SKM-1 (cell line): ENCODE measurements around the gene LRP8.

Source experiments
- DNase-seq: peaks from one replicate; lab custom pipeline; 2025; ENCODE audit not compliant: unreplicated experiment; lab: John Stamatoyannopoulos, UW

The LRP8 gene

GRCh38 chr1:53307037-53307436 lies 20.8 kb downstream of the LRP8 start:
- DNase-seq, result no peak

DNA sequence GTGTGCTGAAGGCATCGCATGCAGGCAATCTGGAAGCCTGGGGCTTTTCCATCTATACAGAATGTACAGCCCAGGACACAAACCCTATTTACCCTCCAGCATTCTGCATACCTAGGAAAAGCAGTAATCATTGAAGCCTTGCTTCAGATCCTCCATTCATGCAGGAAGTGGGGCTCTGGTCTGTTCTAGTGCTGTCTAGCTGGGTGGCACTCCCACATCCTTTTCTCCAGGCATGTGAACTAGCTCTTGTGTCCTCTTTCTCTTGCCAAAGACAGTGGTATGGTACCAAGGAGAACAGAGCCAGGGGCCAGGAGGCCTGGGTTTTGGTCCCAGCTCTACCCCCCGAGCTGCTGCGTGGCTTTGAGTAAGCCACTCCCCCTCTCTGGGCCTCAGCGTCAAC lies 21.7 kb downstream of the LRP8 start:
- no peak for DNase-seq

DNA sequence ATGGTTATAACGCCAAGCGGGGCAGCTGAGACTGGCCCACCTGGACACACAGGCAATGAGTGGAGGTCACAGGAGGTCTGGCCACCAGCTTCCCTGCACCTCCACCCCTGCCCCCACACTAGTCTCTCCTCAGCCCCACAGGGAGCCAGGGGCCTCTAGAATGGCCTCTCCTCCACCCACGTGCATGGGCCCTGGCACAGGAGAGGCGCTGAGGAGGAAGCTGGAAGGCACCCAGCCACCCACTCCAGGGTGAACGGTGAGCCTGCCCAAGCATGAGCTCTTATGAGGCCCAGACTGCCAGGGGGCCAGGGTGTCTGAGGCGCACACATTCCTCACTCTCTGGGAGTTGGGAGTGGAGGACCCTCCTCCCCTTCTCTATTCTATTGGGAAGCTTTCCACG lies 22.2 kb downstream of the LRP8 start:
- no peak for DNase-seq

DNA sequence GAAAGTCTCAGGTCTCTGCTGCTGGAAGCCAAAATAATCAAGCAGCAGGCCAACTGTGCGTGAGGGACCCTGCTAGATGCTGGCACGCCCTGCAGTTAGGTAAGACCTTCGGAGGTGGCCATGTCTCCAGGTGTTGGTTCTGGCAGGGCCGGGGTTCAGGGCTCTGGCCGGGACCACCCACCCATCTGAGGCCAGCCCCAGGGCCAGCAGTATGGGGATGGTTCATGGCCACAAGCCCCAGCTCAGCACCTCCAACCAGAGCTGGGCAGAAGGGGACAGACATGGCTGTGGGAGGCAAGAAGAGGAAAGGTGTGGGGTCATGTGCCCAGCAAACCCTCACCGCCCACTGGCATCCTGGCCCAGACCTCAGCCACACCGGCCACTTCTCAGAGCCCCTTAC lies 23.3 kb downstream of the LRP8 start:
- DNase-seq, result no peak

- DNase-seq, result no peak
Observed at GRCh38 chr1:53303726-53304515, 23.9 kb downstream of the LRP8 start.

- DNase-seq, result no peak
Observed at GRCh38 chr1:53303243-53303642, 24.6 kb downstream of the LRP8 start.

DNA sequence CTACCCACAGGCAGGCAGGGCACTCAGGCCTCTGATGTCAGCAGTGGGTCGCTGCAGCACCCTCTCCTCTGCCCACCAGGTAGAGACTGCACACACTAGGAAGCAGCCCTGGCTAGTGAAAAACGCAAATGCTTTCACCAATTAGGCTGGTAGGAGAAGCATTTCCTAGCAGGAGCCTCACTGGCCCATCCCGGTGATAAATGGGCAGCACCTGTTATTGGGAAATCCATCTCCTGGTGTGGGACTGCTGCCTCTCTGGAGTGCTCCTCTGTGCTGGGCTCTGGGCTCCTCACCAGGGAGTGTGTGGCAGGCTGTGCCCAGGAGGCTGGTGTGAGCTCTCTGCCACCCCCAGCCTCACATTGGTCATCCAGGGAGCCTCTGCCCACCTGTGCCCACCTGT lies 28.6 kb downstream of the LRP8 start:
- no peak for DNase-seq

DNA sequence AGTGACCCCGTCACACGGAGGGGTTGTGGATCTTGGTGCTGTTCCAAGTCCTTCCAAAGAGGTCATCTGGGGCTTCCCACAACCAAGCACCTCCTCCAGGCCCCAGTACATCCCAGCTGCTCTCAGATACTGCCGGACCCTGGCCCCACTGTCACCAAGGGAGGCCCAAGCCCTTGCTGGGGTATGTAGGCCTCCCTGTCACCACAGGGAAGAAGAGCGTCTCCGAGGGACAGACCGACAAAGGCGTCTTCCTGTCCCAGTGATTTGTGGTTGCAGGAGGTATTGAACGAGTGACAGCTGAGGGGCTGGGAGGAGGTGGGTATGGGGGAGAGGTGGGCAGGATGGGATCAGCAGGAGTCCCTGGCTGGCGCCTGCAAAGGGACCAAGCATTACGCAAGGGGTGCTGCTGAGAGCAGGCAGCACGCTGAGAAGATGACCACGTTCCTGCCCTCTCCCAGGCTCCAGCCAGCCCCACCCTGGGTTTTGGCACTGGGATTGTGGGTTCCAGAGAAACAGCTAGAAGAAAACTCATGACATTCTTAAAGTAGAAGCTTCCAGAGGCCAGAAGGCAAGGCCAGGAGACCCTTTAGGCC lies 29.7 kb downstream of the LRP8 start:
- no peak for DNase-seq

- no peak for DNase-seq
Observed at GRCh38 chr1:53297195-53297594, 30.7 kb downstream of the LRP8 start.

- no peak for DNase-seq
Observed at GRCh38 chr1:53296117-53296749, 31.6 kb downstream of the LRP8 start.

GRCh38 chr1:53295726-53296116 lies 32.1 kb downstream of the LRP8 start:
- no peak for DNase-seq

DNA sequence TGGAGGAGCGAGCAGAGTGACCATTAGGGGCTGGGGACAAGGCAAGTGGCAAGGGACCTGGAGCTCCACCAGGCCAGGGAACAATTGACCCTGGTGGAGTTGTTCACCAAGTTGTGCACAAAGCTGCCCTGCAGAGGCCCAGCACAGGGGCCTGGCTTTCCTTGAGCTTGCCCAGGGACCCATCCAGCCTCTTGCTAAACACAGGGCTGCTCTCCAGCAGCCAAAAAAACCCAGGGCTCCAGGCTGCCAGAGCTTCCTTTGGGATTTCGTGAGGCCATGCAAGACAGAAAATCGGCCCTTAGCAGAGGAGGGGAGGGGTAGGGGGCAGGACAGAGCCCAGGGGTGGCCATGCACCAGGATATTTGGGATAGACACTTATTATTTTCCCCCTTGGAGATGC lies 32.6 kb downstream of the LRP8 start:
- no peak for DNase-seq

DNA sequence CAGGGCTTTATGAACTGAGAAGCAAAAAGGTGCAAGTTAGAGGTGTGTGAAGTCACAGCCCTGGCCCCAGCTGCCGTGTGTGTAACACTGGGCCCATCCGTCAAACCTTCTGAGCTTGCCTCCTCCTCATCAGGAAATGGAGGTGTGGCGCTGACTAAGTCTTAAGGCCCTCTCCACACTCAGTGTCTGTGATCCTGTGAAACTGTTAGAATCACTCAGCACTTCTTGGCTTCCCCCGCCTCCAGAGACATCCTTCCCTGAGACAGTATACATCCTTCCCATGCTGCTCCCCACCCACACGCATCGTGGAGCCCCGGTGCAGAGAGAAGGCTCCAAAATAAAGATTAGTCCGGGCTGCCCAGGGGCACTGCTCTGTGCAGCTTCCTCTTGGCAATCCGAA lies 33.3 kb downstream of the LRP8 start:
- no peak for DNase-seq

- DNase-seq, result no peak
Observed at GRCh38 chr1:53294061-53294460, 33.8 kb downstream of the LRP8 start.

DNA sequence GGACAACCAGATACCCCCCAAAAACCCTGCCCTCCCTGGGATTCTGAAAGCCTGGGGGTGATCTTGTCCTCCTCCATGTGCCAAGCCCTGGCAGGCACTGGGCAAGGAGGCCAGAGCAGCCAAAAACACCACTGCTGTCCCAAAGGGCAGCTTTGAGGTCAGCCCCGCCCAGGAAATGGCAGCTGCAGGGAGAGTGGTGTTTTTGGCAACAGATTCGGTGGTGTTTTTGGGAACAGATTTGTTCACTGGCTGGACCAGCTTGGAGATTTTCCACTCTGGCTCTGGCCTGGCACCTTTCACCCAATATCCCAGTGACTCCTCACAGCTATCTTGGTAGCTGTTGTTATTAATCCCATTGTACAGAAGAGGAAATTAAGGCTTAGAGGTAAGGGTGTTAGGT lies 34.7 kb downstream of the LRP8 start:
- no peak for DNase-seq

GRCh38 chr1:53292690-53293089 lies 35.2 kb downstream of the LRP8 start:
- DNase-seq, result no peak

DNA sequence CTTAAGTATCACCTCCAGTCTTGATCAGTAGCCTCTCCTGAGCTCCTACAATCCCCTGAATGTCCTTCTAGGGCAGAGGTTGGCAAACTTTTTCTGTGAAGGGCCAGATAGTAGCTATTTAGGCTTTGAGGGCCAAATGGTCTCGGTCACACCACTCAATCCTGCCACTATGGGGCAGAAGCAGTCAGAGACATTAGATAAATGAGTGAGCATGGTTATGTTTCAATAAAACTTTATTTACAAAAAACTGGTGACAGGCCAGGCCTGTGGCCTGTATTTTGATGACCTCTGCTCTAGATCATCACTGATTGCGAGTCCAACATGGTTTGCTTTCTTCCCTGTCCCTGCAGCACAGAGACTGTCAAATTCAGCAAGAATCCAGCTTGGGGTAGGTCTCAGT lies 36.3 kb downstream of the LRP8 start:
- no peak for DNase-seq

DNA sequence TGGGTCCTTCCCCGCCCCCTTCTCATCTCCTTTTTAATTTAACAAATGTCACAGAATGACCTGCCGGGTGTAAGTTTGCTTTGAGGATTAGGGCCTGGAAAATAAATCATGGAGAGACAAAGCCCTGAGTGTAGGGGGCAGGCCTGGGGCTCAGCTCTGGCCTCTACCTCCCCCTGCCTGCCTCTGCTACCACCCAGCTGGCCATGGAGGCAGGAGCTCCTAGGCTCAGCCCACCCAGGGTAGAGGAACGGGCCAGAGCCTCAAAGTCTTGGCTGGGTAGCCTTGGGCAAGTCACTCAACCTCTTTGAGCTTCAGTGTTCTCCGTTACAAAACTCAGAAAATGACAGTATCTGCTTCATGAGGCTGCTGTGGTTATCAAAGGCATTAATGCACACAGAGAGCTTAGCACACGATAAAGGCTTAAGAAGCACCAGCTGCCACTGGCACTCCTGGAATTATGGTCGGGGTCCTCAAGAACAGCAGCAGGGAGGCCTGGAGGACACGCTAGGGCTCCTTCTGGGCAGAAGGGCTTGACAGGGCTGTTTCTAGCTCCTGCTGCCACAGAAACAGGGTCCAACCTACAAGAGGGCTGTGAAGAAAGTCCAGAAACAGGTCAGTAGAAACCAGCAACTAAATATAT lies 39.0 kb downstream of the LRP8 start:
- DNase-seq, result no peak

DNA sequence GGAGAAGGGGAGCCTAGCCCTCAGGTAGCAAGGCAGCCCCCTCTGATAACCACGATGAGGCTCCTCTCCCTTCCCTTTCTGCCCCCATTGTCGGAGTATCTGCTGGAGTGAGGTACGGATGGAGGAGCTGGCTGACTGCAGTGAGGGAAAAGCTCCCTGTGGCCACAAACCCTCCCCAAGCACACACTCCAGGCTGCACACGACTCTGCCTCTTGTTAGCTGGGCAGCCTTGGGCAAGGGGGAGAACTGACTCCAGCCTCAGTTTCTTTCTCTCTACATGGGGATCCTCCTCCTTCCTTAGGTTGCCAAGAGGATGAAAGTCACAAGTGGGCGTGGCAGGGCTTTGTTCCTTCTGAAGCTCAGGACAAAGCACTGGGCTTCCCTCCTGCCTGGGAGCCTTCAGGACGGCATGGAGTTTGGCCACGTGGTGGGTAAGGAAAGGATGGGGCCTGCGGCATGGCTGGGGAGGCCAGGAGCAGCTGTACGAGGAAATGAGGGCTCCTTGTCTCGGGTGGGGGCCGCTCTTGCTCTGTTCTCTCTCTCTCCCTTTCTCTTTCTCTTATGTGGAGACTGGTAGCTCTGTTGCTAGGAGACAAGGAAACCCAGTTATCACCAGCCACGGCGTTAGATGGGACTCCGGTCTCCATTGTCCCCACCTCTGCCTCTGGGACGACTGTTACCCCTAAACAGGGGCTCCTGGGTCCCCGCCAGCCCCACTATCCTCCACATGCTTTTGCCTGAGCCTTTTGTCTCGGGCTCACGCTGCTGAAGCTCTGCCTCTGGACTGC lies 39.7 kb downstream of the LRP8 start:
- no peak for DNase-seq

GRCh38 chr1:53286955-53287354 lies 40.9 kb downstream of the LRP8 start:
- DNase-seq, result no peak
